ENCODE results near the gene CDK14.

DNA sequence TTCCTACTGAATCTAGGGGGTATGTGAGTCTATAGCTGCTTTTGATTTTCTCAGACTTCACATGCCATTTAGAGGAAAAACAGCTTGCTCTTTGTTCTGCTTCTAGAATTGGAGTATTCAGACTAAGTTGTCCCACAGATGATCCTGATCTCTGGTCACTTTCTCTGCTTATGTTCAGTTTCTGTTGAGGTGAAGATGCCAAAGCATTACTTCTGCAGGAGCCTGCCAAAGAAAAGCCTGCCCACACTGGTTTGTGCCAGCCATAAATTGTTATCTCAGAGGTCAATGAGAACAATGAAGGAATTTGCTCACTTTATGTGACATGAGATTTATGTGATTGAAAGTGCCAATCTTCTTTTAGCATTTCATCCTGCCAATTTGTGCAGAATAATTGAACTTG, 163.6 kb downstream of the CDK14 start:
- TF ChIP-seq, protein P1, sequence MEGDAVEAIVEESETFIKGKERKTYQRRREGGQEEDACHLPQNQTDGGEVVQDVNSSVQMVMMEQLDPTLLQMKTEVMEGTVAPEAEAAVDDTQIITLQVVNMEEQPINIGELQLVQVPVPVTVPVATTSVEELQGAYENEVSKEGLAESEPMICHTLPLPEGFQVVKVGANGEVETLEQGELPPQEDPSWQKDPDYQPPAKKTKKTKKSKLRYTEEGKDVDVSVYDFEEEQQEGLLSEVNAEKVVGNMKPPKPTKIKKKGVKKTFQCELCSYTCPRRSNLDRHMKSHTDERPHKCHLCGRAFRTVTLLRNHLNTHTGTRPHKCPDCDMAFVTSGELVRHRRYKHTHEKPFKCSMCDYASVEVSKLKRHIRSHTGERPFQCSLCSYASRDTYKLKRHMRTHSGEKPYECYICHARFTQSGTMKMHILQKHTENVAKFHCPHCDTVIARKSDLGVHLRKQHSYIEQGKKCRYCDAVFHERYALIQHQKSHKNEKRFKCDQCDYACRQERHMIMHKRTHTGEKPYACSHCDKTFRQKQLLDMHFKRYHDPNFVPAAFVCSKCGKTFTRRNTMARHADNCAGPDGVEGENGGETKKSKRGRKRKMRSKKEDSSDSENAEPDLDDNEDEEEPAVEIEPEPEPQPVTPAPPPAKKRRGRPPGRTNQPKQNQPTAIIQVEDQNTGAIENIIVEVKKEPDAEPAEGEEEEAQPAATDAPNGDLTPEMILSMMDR (IDR thresholded peaks at IDR 0.05; ENCODE audit: insufficient read depth, low read length): no peak
- TF ChIP-seq, protein P2, sequence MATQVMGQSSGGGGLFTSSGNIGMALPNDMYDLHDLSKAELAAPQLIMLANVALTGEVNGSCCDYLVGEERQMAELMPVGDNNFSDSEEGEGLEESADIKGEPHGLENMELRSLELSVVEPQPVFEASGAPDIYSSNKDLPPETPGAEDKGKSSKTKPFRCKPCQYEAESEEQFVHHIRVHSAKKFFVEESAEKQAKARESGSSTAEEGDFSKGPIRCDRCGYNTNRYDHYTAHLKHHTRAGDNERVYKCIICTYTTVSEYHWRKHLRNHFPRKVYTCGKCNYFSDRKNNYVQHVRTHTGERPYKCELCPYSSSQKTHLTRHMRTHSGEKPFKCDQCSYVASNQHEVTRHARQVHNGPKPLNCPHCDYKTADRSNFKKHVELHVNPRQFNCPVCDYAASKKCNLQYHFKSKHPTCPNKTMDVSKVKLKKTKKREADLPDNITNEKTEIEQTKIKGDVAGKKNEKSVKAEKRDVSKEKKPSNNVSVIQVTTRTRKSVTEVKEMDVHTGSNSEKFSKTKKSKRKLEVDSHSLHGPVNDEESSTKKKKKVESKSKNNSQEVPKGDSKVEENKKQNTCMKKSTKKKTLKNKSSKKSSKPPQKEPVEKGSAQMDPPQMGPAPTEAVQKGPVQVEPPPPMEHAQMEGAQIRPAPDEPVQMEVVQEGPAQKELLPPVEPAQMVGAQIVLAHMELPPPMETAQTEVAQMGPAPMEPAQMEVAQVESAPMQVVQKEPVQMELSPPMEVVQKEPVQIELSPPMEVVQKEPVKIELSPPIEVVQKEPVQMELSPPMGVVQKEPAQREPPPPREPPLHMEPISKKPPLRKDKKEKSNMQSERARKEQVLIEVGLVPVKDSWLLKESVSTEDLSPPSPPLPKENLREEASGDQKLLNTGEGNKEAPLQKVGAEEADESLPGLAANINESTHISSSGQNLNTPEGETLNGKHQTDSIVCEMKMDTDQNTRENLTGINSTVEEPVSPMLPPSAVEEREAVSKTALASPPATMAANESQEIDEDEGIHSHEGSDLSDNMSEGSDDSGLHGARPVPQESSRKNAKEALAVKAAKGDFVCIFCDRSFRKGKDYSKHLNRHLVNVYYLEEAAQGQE (IDR thresholded peaks at IDR 0.05; ENCODE audit: insufficient replicate concordance, low read depth): no peak
